GM20000 (cell line): Measurements from ENCODE around the gene TLR3.

ENCODE experiments used
- DNase-seq: peaks from one replicate; pipeline ENCODE4 v3.0.0; 2012; ENCODE audit warnings: low spot score
- CTCF ChIP-seq: IDR thresholded peaks from 2 replicates; pipeline ENCODE4 v1.5.1; 2012; ENCODE audit warnings: mild to moderate bottlenecking, control low read depth; ENCODE audit errors: extremely low read depth, missing control alignments

Gene TLR3

GRCh38 chr4:186068581-186069348, at the start of gene TLR3:
Gene TLR3, plus strand, starts transcription at chr4:186069156. Its CDS starts 7,464 bp downstream, at chr4:186076620.
- DNase-seq = no peak
- no peak for TF ChIP-seq CTCF

GRCh38 chr4:186019269-186019668, 49.7 kb upstream of the TLR3 start:
- no peak for DNase-seq
- no peak for TF ChIP-seq CTCF

GRCh38 chr4:186020106-186020792, 48.7 kb upstream of the TLR3 start:
- TF ChIP-seq CTCF = no peak
- DNase-seq = no peak

- TF ChIP-seq CTCF = no peak
- no peak for DNase-seq
These were observed 48.1 kb upstream of the TLR3 start for GRCh38 chr4:186020793-186021407.

GRCh38 chr4:186021461-186022167, 47.3 kb upstream of the TLR3 start:
- peak; percentile 20 for TF ChIP-seq CTCF
- peak; percentile 39 for DNase-seq

GRCh38 chr4:186023975-186024374, 45.0 kb upstream of the TLR3 start:
- TF ChIP-seq CTCF = no peak

More at GRCh38 chr4:186023975-186024374, 45.0 kb upstream of the TLR3 start:
- DNase-seq = no peak
